Small intestine (tissue), 7 donors: ENCODE data around the gene FAM120B. TPM values are rescaled to one million over a fixed set of nuclear protein-coding genes. Genes with fewer than 3 reads are reported as not detected.

Experiments used
- DNase-seq, 2 donors: peaks; one replicate each; pipeline versions ENCODE4 v3.0.0 to v3.0.0-alpha.2; 2013
- FAIRE-seq: peaks from 2 replicates; lab custom pipeline; 2012; peaks lifted over from hg19 to GRCh38; lab: Jason Lieb, UNC
- H3K27ac ChIP-seq, 3 donors: one replicate each; pipeline ENCODE4 v1.5.1; 2013; ENCODE audit warnings: low read length in 2 of 3, mild to moderate bottlenecking in 2 of 3, control low read depth in 1 of 3, inconsistent platforms in 1 of 3, low read depth in 1 of 3, moderate library complexity in 1 of 3
- H3K27me3 ChIP-seq, 3 donors: one replicate each; pipeline ENCODE4 v1.6.1; 2013; ENCODE audit warnings: low read length in 3 of 3, inconsistent platforms in 1 of 3; ENCODE audit not compliant: control insufficient read depth in 3 of 3, insufficient read depth in 3 of 3
- H3K36me3 ChIP-seq, 3 donors: one replicate each; pipeline ENCODE4 v1.6.1; 2013; ENCODE audit warnings: low read length in 3 of 3, inconsistent platforms in 1 of 3, low read depth in 1 of 3, mild to moderate bottlenecking in 1 of 3, moderate library complexity in 1 of 3; ENCODE audit not compliant: control insufficient read depth in 3 of 3, insufficient read depth in 2 of 3
- H3K4me1 ChIP-seq, 3 donors: one replicate each; pipeline ENCODE4 v1.6.1; 2013; ENCODE audit warnings: low read length in 2 of 3, inconsistent platforms in 1 of 3, low read depth in 1 of 3, mild to moderate bottlenecking in 1 of 3, moderate library complexity in 1 of 3; ENCODE audit not compliant: control insufficient read depth in 3 of 3, insufficient read depth in 2 of 3
- H3K4me3 ChIP-seq, 3 donors: one replicate each; pipeline ENCODE4 v1.5.1; 2013; ENCODE audit warnings: low read length in 3 of 3, control low read depth in 1 of 3, inconsistent platforms in 1 of 3, low read depth in 1 of 3, mild to moderate bottlenecking in 1 of 3, moderate library complexity in 1 of 3
- H3K9me3 ChIP-seq, 2 donors: one replicate each; pipeline ENCODE4 v1.6.1; 2013; ENCODE audit warnings: low read depth in 1 of 2, low read length in 1 of 2; ENCODE audit not compliant: control insufficient read depth in 2 of 2, insufficient read depth in 1 of 2
- WGBS, 3 donors: extraction: QIAGEN DNeasy Blood & Tissue Kit; methylation state at CpG; one replicate each; pipeline ENCODE4 v1.1.7; 2013; 5-methylcytosine and 5-hydroxymethylcytosine counted together
- polyA plus RNA-seq, 4 donors: library from polyadenylated mRNA; stranded (reverse) in 3 of 4; unstranded in 1 of 4; fragments of 200-250 nt in 3 of 4; fragments of 120-200 nt in 1 of 4; gene quantifications; one replicate each; pipeline versions ENCODE4 v1.2.1 to v1.2.3, GENCODE V29; 2013
- donor health status: healthy with polysubstance abuse.
- donor health status: control.
- donor health status: control.
- donor health status: Bipolar disorder and iron deficiency.
- donor health status: healthy.

The FAM120B gene
- polyA plus RNA-seq, 4 donors = 6.5 to 24.0 (median 10.6) TPM

- H3K27me3 ChIP-seq = no peaks in the 10 kb centered on the region
- DNase-seq (no peak), FAIRE-seq (no peak)
- peaks cover 2 to 12% (median 4%) of the 10 kb centered on the region in 3 donors for H3K36me3 ChIP-seq
- 82 to 95% (median 91%) methylated on average over 5 of the region's 5 CpGs for WGBS, 3 donors
- H3K27ac ChIP-seq = no peak overlapping the region
- no peak overlapping the region for H3K4me3 ChIP-seq
- H3K9me3 ChIP-seq = peaks cover 0 to 3% of the 10 kb centered on the region in 2 donors
- no peaks in the 10 kb centered on the region for H3K4me1 ChIP-seq
Observed at GRCh38 chr6:170410241-170410640, 103.7 kb downstream of the FAM120B start.

GRCh38 chr6:170415318-170415717 lies 108.8 kb downstream of the FAM120B start:
- H3K9me3 ChIP-seq = peaks cover 0 to 3% of the 10 kb centered on the region in 2 donors
- H3K27me3 ChIP-seq = no peaks in the 10 kb centered on the region
- 87 to 90% (median 88%) methylated on average over 4 of the region's 4 CpGs for WGBS, 3 donors
- no peak overlapping the region for H3K27ac ChIP-seq
- no peaks in the 10 kb centered on the region for H3K36me3 ChIP-seq
- FAIRE-seq = no peak
- DNase-seq = no peak
- no peaks in the 10 kb centered on the region for H3K4me1 ChIP-seq
- H3K4me3 ChIP-seq = no peak overlapping the region

GRCh38 chr6:170416303-170416702 lies 109.7 kb downstream of the FAM120B start:
- FAIRE-seq (no peak), DNase-seq (no peak)
- Histone ChIP-seq H3K4me1 (no peaks in the 10 kb centered on the region), H3K4me3 (no peak overlapping the region), H3K36me3 (no peaks in the 10 kb centered on the region), H3K27ac (no peak overlapping the region), H3K9me3 (peaks cover 0 to 3% of the 10 kb centered on the region in 2 donors), H3K27me3 (no peaks in the 10 kb centered on the region)
- WGBS, 3 donors = 74 to 79% (median 75%) methylated on average over 8 of the region's 8 CpGs

- Histone ChIP-seq H3K9me3 (peaks cover 0 to 3% of the 10 kb centered on the region in 2 donors), H3K27me3 (no peaks in the 10 kb centered on the region), H3K4me3 (no peak overlapping the region), H3K36me3 (no peaks in the 10 kb centered on the region), H3K4me1 (no peaks in the 10 kb centered on the region), H3K27ac (no peak overlapping the region)
- WGBS, 3 donors = 89 to 94% (median 90%) methylated on average over 10 of the region's 10 CpGs
- no peak for FAIRE-seq
- no peak for DNase-seq
Observed at GRCh38 chr6:170416959-170417606, 110.5 kb downstream of the FAM120B start.

GRCh38 chr6:170417881-170418280 lies 111.3 kb downstream of the FAM120B start:
- H3K4me1 ChIP-seq = no peaks in the 10 kb centered on the region
- DNase-seq (no peak), FAIRE-seq (no peak)
- WGBS, 3 donors = 84 to 92% (median 90%) methylated on average over 9 of the region's 9 CpGs
- H3K9me3 ChIP-seq = peaks cover 0 to 3% of the 10 kb centered on the region in 2 donors
- H3K4me3 ChIP-seq = no peak overlapping the region
- peaks cover 0 to 1% (median 0%) of the 10 kb centered on the region in 3 donors for H3K27me3 ChIP-seq
- H3K27ac ChIP-seq = no peak overlapping the region
- no peaks in the 10 kb centered on the region for H3K36me3 ChIP-seq

- no peak overlapping the region for H3K27ac ChIP-seq
- FAIRE-seq (no peak), DNase-seq (no peak)
- no peaks in the 10 kb centered on the region for H3K9me3 ChIP-seq
- no peaks in the 10 kb centered on the region for H3K36me3 ChIP-seq
- H3K4me3 ChIP-seq = no peak overlapping the region
- peaks cover 0 to 5% (median 0%) of the 10 kb centered on the region in 3 donors for H3K27me3 ChIP-seq
- no peaks in the 10 kb centered on the region for H3K4me1 ChIP-seq
- WGBS, 3 donors = 59 to 82% (median 67%) methylated on average over 7 of the region's 7 CpGs
Observed at GRCh38 chr6:170420283-170420682, 113.7 kb downstream of the FAM120B start.

GRCh38 chr6:170420791-170421776 lies 114.5 kb downstream of the FAM120B start:
- H3K9me3 ChIP-seq = no peaks in the 10 kb centered on the region
- WGBS, 3 donors = 81 to 92% (median 84%) methylated on average over 52 to 70 of the region's 70 CpGs

GRCh38 chr6:170421921-170422320 lies 115.4 kb downstream of the FAM120B start:
- Histone ChIP-seq H3K9me3 (no peaks in the 10 kb centered on the region), H3K27me3 (peaks cover 0 to 5% (median 0%) of the 10 kb centered on the region in 3 donors), H3K27ac (no peak overlapping the region), H3K4me1 (no peaks in the 10 kb centered on the region), H3K36me3 (no peaks in the 10 kb centered on the region), H3K4me3 (no peak overlapping the region)
- FAIRE-seq = no peak
- WGBS, 3 donors = 62 to 73% (median 65%) methylated on average over 10 of the region's 10 CpGs
- DNase-seq = no peak

More at GRCh38 chr6:170420791-170421776, 114.5 kb downstream of the FAM120B start:
- DNase-seq (no peak), FAIRE-seq (no peak)
- no peak overlapping the region for H3K4me3 ChIP-seq
- no peaks in the 10 kb centered on the region for H3K36me3 ChIP-seq
- no peaks in the 10 kb centered on the region for H3K4me1 ChIP-seq
- H3K27me3 ChIP-seq = peaks cover 0 to 5% (median 0%) of the 10 kb centered on the region in 3 donors
- no peak overlapping the region for H3K27ac ChIP-seq
